G401 (cell line): ENCODE measurements around the gene IGFALS. TPM values are rescaled to one million over a fixed set of nuclear protein-coding genes. Genes with fewer than 3 reads are reported as not detected.
"Not testable (repeated sequence)": the region's sequence is repeated elsewhere in the genome, so short reads cannot be mapped to it uniquely, and the experiment has no call there.

Experiments
- DNase-seq: peaks from one replicate; pipeline ENCODE4 v3.0.0-alpha.2; 2015; ENCODE audit warnings: low spot score
- in situ Hi-C: cut with HindIII; loops from 2 replicates; pipeline ENCODE4 v1.10.0; 2016; ENCODE audit warnings: low sequenced_read_pairs, mixed read lengths
- total RNA-seq: library from RNA; depleted of rRNA; stranded (reverse); fragments of >200 nt; shearing (Covaris generic); gene quantifications from 2 replicates; pipeline ENCODE4 v1.2.3, GENCODE V29; 2014

IGFALS gene
- total RNA-seq, 1 experiment from 2014 or later: not detected

DNA sequence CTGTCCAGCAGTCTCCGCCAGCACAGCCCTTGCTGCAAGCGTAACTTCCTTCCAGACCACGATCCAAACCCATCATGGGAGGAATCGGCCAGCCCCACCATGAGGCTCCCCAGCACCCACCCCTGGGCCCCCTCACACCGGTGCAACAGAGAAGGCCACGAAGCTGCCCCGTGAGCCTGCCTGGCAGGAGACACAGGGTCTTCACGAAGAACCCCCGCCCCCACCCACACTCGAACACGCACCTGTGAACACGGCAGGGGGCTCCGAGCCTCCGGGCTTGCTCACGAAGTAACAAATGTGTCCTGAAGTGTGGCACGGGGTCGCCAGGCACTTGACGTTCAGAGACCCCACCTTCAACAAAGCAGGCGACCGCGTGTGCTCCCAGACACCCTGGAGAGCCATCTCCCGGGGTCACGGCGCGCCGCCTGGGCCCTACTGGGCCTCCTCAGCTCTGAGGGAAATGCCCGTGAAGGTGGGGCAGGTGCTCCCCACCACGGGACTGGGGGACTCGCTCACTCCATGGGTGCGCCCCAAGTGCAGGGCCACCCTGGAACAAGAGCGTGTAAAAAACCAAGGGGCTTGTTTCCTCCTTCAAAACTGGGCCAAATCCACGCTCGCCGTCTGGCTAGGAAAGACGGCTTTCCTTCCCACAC lies 25.5 kb upstream of the IGFALS start:
- DNase-seq: peak; percentile 30
- in situ Hi-C loops: no loop called here

- DNase-seq: no peak
- in situ Hi-C loops: no loop called here
Observed at GRCh38 chr16:1818204-1818872, 24.8 kb upstream of the IGFALS start.

- in situ Hi-C loops: no loop called here
- no peak for DNase-seq
Observed at GRCh38 chr16:1817716-1818115, 24.2 kb upstream of the IGFALS start.

DNA sequence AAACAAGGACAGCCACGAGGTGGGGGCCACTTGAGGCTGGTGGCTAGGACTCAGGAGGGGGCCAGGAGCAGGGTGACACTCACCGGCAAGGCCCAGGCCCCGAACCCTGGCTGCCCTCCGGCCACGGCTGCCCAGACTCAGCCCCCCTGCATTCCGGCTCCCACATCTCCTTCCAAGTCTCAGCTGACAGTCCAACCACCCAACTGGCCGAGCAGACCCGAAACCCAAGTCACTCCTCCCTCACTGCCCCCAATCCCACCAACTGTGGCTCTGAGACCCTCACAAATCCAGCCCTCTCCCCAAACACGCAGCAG lies 23.7 kb upstream of the IGFALS start:
- no peak for DNase-seq
- in situ Hi-C loops: no loop called here

GRCh38 chr16:1816396-1817275 lies 23.1 kb upstream of the IGFALS start:
- DNase-seq: no peak
- in situ Hi-C loops: no loop called here

DNA sequence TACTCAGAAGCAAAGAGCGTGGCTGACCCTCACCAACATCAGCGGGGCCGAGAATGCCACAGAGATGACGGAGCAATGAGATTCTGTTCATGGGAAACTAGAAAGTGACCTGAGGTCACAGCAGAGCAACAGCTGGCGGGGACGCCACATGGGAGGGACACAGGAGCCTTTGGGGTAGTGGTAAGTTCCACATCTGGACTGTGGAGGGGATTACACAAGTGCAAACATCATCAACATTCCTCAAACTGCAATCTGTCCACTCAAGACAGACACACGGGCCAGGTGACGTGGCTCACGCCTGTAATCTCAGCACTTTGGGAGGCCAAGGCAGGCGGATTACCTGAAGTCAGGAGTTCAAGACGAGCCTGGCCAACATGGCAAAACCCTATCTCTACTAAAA lies 22.0 kb upstream of the IGFALS start:
- in situ Hi-C loops: no loop called here
- DNase-seq: no peak

- in situ Hi-C loops: no loop called here
- peak; percentile 67 for DNase-seq
Observed at GRCh38 chr16:1812732-1813163, 19.2 kb upstream of the IGFALS start.

DNA sequence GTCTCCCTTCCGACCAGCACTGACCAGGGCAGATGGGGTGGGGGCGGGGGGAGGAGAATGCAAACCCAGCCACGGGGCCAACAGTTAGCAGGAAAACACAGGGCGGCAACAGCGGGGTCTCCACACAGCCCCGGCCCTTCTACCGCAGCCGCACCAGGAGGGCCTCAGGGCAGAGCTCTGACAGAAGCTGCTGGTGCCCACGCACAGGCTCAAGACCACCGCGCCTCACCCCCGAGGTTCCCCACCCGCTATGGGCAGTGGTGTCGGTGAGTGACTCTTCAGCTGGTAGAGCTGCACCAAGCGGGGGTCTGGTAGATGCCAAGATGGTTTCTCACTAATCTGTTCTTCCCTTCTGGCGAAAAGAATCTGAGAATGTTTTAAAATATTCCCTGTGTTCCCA lies 17.0 kb upstream of the IGFALS start:
- in situ Hi-C loops: no loop called here
- no peak for DNase-seq

DNA sequence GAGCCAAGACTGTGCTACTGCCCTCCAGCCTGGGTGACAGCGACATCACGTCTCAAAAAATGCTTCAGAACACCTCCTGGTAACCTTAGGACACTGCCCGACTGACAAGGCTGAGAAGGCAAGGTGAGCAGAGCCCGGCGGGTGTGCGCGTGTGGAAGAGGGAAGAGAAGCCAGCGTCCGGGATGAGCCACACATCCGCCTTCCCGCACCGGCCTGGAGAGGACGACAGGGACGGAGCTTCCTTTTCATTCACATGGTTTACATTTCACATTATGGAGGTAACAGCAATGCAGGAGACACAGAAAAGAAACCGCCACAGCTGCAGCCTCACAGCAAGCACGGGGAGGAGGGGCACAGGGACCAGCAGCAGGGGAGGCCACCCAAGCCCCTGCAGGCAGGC lies 16.6 kb upstream of the IGFALS start:
- no peak for DNase-seq
- in situ Hi-C loops: no loop called here

- in situ Hi-C loops: no loop called here
- DNase-seq: no peak
Observed at GRCh38 chr16:1809281-1809801, 15.8 kb upstream of the IGFALS start.

DNA sequence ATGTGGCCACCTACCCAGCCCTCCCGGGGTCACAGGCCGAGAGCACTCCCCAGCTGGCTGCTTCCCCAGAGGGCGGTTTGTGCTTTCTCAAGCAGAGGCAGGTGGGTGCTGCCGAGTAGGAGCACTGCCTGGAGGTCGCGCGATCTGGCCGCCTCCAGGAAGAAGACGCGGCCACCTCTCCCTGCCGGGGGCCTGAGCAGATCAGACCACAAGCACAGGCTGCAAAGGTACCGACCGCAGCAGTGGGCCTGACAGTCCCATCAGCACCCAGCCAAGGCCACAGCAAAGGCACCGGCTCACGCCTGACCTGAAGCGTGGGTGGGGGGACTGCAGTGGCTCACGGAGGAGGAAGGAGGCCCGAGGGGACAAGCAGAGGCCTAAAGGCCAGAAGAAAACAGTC lies 15.2 kb upstream of the IGFALS start:
- no peak for DNase-seq
- in situ Hi-C loops: no loop called here

GRCh38 chr16:1807626-1808025 lies 14.1 kb upstream of the IGFALS start:
- DNase-seq: no peak
- in situ Hi-C loops: no loop called here

DNA sequence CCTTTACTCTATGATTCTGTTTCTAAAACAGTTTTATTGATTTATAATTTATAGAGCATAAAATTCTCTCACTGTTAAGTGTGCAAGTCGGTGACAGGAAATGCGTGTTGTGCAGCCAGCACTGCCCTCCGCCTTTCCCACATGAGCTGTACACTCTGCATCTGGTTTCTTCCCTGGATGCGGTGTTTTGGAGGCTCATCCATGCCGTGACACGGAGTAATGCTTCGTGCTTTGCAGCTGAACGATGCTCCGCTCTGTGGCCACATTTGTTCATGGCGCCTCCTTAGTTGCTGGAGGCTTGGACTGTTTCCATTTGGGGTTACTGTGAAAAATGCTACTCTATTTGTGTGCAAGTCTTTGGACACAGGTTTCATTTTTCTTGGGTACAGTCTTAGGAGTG lies 7.2 kb upstream of the IGFALS start:
- in situ Hi-C loops: no loop called here
- no peak for DNase-seq

- in situ Hi-C loops, DNase-seq: not testable (repeated sequence)
Observed at GRCh38 chr16:1799263-1799662, 5.8 kb upstream of the IGFALS start.

DNA sequence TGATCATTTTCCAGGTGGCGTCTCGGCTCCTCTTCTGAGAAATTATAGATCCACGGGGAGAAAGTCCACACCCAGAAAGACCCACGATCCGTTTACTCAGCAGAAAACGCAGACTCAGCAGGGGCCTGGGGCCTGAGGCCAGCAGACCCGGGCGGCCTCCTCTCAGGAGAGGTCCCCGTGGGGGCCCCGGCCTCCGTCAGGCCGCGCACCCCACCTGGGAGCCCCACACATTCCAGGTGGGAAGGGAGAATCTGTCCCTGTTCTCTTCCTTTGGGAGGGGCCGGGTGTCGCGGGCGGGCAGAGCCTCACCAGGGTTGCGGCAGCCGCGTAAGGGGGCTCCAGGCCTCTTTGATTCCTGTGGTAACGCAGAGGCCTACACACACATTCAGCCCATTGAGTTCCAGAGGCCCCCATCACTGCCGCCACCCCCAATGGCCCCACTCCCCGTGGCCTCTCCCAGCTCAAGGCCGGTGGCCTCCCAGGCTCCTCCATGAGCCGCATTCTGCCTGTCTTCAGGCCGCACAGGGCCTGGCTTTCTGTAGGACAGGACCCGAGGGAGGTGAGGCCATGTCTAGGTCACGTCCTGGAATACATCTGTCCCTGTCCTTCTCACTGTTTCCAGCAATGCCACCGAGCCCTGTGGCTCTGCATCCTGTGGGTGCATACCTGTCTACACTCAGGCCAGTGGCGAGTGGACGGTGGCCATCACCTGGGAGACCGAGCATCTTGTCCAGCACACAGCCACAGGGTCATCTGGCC lies 1.6 kb upstream of the IGFALS start:
- in situ Hi-C loops: no loop called here
- DNase-seq: no peak

GRCh38 chr16:1794221-1794871 lies 841 bp upstream of the IGFALS start:
- no peak for DNase-seq
- in situ Hi-C loops: no loop called here

GRCh38 chr16:1792836-1793577 lies 498 bp downstream of the IGFALS start:
- in situ Hi-C loops: no loop called here
- no peak for DNase-seq
